Progenitor cell of endocrine pancreas (in vitro differentiated cells): ENCODE results near the gene RELT. TPM values are rescaled to one million over a fixed set of nuclear protein-coding genes. Genes with fewer than 3 reads are reported as not detected.
A peak's percentile ranks its signal among the peaks of the same experiment; 100 is the strongest.

ENCODE experiments used
- DNase-seq: peaks from one replicate; pipeline ENCODE4 v3.0.0; 2021; ENCODE audit warnings: low spot score; ENCODE audit not compliant: unreplicated experiment
- H3K27ac Mint-ChIP-seq: 2 replicates; pipeline ENCODE4 v1.8.0; 2021; ENCODE audit warnings: mild to moderate bottlenecking, moderate library complexity, mixed read lengths
- H3K27me3 Mint-ChIP-seq: 2 replicates; pipeline ENCODE4 v1.8.0; 2021; ENCODE audit warnings: mixed read lengths
- H3K36me3 Mint-ChIP-seq: 2 replicates; pipeline ENCODE4 v1.8.0; 2022; ENCODE audit warnings: mixed read lengths; ENCODE audit not compliant: insufficient read depth
- H3K4me1 Mint-ChIP-seq: 2 replicates; pipeline ENCODE4 v1.8.0; 2021; ENCODE audit warnings: low read depth, mixed read lengths
- H3K4me3 Mint-ChIP-seq: 2 replicates; pipeline ENCODE4 v1.8.0; 2021; ENCODE audit warnings: low read depth, mild to moderate bottlenecking, moderate library complexity, mixed read lengths
- H3K9me3 Mint-ChIP-seq: 2 replicates; pipeline ENCODE4 v1.8.0; 2021; ENCODE audit warnings: low read depth, mixed read lengths
- CTCF ChIP-seq: fragments of 200-600 bp; sonication (generic); IDR thresholded peaks from one replicate; pipeline ENCODE4 v1.5.0; 2021; ENCODE audit warnings: antibody characterized with exemption, mild to moderate bottlenecking; ENCODE audit not compliant: unreplicated experiment
- total RNA-seq: library from RNA; stranded (reverse); gene quantifications from 2 replicates; pipeline ENCODE4 v1.2.1, GENCODE V29; 2021

RELT gene
- total RNA-seq, 1 donor from 2014 or later = 5.3 TPM

GRCh38 chr11:73399636-73400035 is 23.4 kb downstream of the RELT start:
- H3K27me3 Mint-ChIP-seq = no peaks in the 10 kb centered on the region
- H3K9me3 Mint-ChIP-seq = no peaks in the 10 kb centered on the region
- H3K4me3 Mint-ChIP-seq = no peak overlapping the region
- H3K4me1 Mint-ChIP-seq = no peaks in the 10 kb centered on the region
- peaks cover 2% of the 10 kb centered on the region for H3K36me3 Mint-ChIP-seq
- TF ChIP-seq CTCF = no peak
- H3K27ac Mint-ChIP-seq = peak overlapping the region; percentile 67
- DNase-seq = no peak

- Mint-ChIP-seq H3K27ac (peak overlapping the region; percentile 64), H3K4me3 (no peak overlapping the region), H3K4me1 (no peaks in the 10 kb centered on the region), H3K36me3 (peaks cover 2% of the 10 kb centered on the region), H3K9me3 (no peaks in the 10 kb centered on the region), H3K27me3 (no peaks in the 10 kb centered on the region)
- no peak for TF ChIP-seq CTCF
- DNase-seq = no peak
Measured at GRCh38 chr11:73400293-73400692, 24.1 kb downstream of the RELT start.

GRCh38 chr11:73401217-73401923 is 25.2 kb downstream of the RELT start:
- no peaks in the 10 kb centered on the region for H3K27me3 Mint-ChIP-seq
- H3K4me3 Mint-ChIP-seq = no peak overlapping the region
- no peaks in the 10 kb centered on the region for H3K9me3 Mint-ChIP-seq
- H3K4me1 Mint-ChIP-seq = no peaks in the 10 kb centered on the region
- H3K36me3 Mint-ChIP-seq = peaks cover 2% of the 10 kb centered on the region
- H3K27ac Mint-ChIP-seq = no peak overlapping the region
- TF ChIP-seq CTCF = no peak
- no peak for DNase-seq

- no peak for TF ChIP-seq CTCF
- no peaks in the 10 kb centered on the region for H3K9me3 Mint-ChIP-seq
- no peaks in the 10 kb centered on the region for H3K27me3 Mint-ChIP-seq
- no peaks in the 10 kb centered on the region for H3K4me1 Mint-ChIP-seq
- peaks cover 2% of the 10 kb centered on the region for H3K36me3 Mint-ChIP-seq
- H3K4me3 Mint-ChIP-seq = no peak overlapping the region
- no peak for DNase-seq
- peak overlapping the region; percentile 49 for H3K27ac Mint-ChIP-seq
Measured at GRCh38 chr11:73401924-73402833, 26.0 kb downstream of the RELT start.

- Mint-ChIP-seq H3K36me3 (peaks cover 2% of the 10 kb centered on the region), H3K4me3 (no peak overlapping the region), H3K4me1 (no peaks in the 10 kb centered on the region), H3K27me3 (no peaks in the 10 kb centered on the region), H3K27ac (no peak overlapping the region), H3K9me3 (no peaks in the 10 kb centered on the region)
- DNase-seq = no peak
- no peak for TF ChIP-seq CTCF
Measured at GRCh38 chr11:73402834-73403185, 26.6 kb downstream of the RELT start.
